Stimulated activated CD8-positive, alpha-beta memory T cell treated with anti-CD3 and anti-CD28 coated beads, Interleukin-4, amount 100 ng/mL, for 1 hour (primary cell): ENCODE results near the gene LAMB3.
"Not testable (repeated sequence)": the region's sequence is repeated elsewhere in the genome, so short reads cannot be mapped to it uniquely, and the experiment has no call there.

Source experiments
- DNase-seq, 2 donors: peaks; one replicate each; pipeline ENCODE4 v3.0.0-alpha.2; 2020; ENCODE audit warnings: low read depth in 2 of 2, low spot score in 1 of 2

The LAMB3 gene

GRCh38 chr1:209652121-209652735 is at the start of gene LAMB3:
LAMB3 (minus strand) TSS chr1:209652425; CDS start chr1:209650944, 1,481 bp downstream.
- no peak for DNase-seq

- DNase-seq: not testable (repeated sequence)
Measured at GRCh38 chr1:209700686-209701085, 48.5 kb upstream of the LAMB3 start.

- DNase-seq: no peak
Measured at GRCh38 chr1:209697126-209697525, 44.9 kb upstream of the LAMB3 start.

- DNase-seq: no peak
Measured at GRCh38 chr1:209696673-209697072, 44.4 kb upstream of the LAMB3 start.

GRCh38 chr1:209692745-209693504 is 40.7 kb upstream of the LAMB3 start:
- peak; percentile 29 to 45 for DNase-seq

- DNase-seq: no peak
Measured at GRCh38 chr1:209692296-209692695, 40.1 kb upstream of the LAMB3 start.

- no peak for DNase-seq
Measured at GRCh38 chr1:209691237-209691636, 39.0 kb upstream of the LAMB3 start.

GRCh38 chr1:209689477-209689876 is 37.3 kb upstream of the LAMB3 start:
- DNase-seq: no peak

- DNase-seq: no peak
Measured at GRCh38 chr1:209688746-209689234, 36.6 kb upstream of the LAMB3 start.

GRCh38 chr1:209686322-209686721 is 34.1 kb upstream of the LAMB3 start:
- DNase-seq: no peak

- no peak for DNase-seq
Measured at GRCh38 chr1:209685821-209686220, 33.6 kb upstream of the LAMB3 start.

GRCh38 chr1:209678981-209679539 is 26.8 kb upstream of the LAMB3 start:
- DNase-seq: no peak

- no peak for DNase-seq
Measured at GRCh38 chr1:209675565-209676154, 23.4 kb upstream of the LAMB3 start.

- DNase-seq: no peak
Measured at GRCh38 chr1:209674957-209675564, 22.8 kb upstream of the LAMB3 start, which contains the start of gene G0S2. G0S2 (plus strand) TSS chr1:209675412; CDS start chr1:209675685, 273 bp downstream.

- no peak for DNase-seq
Measured at GRCh38 chr1:209673631-209674417, 21.6 kb upstream of the LAMB3 start.

- DNase-seq: no peak
Measured at GRCh38 chr1:209672705-209673630, 20.7 kb upstream of the LAMB3 start.

- DNase-seq: no peak
Measured at GRCh38 chr1:209670441-209671082, 18.3 kb upstream of the LAMB3 start.

GRCh38 chr1:209667708-209668107 is 15.5 kb upstream of the LAMB3 start:
- no peak for DNase-seq

- no peak for DNase-seq
Measured at GRCh38 chr1:209667103-209667502, 14.9 kb upstream of the LAMB3 start.
